ENCODE data around the gene NAA25. TPM values are rescaled to one million over a fixed set of nuclear protein-coding genes. Genes with fewer than 3 reads are reported as not detected.

The NAA25 gene
- total RNA-seq, 1 experiment from 2014 or later, result 55.0 TPM

GRCh38 chr12:112134731-112135130 lies 26.1 kb upstream of the NAA25 start:
- Mint-ChIP-seq H3K9me3 (ENCODE audit: low read depth, unreplicated experiment) (no peaks in the 10 kb centered on the region), H3K36me3 (ENCODE audit: insufficient read depth, unreplicated experiment) (peaks cover 26% of the 10 kb centered on the region), H3K27ac (ENCODE audit: unreplicated experiment) (no peak overlapping the region), H3K4me1 (ENCODE audit: low read depth, unreplicated experiment) (no peaks in the 10 kb centered on the region), H3K4me3 (ENCODE audit: low read depth, unreplicated experiment) (no peak overlapping the region), H3K27me3 (ENCODE audit: unreplicated experiment) (no peaks in the 10 kb centered on the region)
- intact Hi-C loops (cut with micrococcal nuclease; ENCODE audit: unreplicated experiment), result no loop called here
- no peak for DNase-seq
- no peak for TF ChIP-seq CTCF (IDR thresholded peaks at IDR 0.05; ENCODE audit: unreplicated experiment)
- BruUV-seq (replicated peaks), result no TSS peak
- CTCF ChIA-PET, result no interaction called here

GRCh38 chr12:112133418-112133817 lies 24.8 kb upstream of the NAA25 start:
- CTCF ChIA-PET, result interaction anchor here (0.6 to 0.7 kb wide), 2 partner anchors 21 to 58 kb away, joined by 3 to 13 read pairs; no protein-coding TSS in a partner anchor
- Mint-ChIP-seq H3K27me3 (ENCODE audit: unreplicated experiment) (no peaks in the 10 kb centered on the region), H3K36me3 (ENCODE audit: insufficient read depth, unreplicated experiment) (peaks cover 26% of the 10 kb centered on the region), H3K4me1 (ENCODE audit: low read depth, unreplicated experiment) (no peaks in the 10 kb centered on the region), H3K4me3 (ENCODE audit: low read depth, unreplicated experiment) (no peak overlapping the region), H3K27ac (ENCODE audit: unreplicated experiment) (no peak overlapping the region), H3K9me3 (ENCODE audit: low read depth, unreplicated experiment) (no peaks in the 10 kb centered on the region)
- no peak for TF ChIP-seq CTCF (IDR thresholded peaks at IDR 0.05; ENCODE audit: unreplicated experiment)
- intact Hi-C loops (cut with micrococcal nuclease; ENCODE audit: unreplicated experiment), result no loop called here
- BruUV-seq (replicated peaks), result no TSS peak
- DNase-seq, result no peak

GRCh38 chr12:112131686-112132085 lies 23.1 kb upstream of the NAA25 start:
- no peak overlapping the region for H3K27ac Mint-ChIP-seq (ENCODE audit: unreplicated experiment)
- no peaks in the 10 kb centered on the region for H3K27me3 Mint-ChIP-seq (ENCODE audit: unreplicated experiment)
- CTCF ChIA-PET, result interaction anchor here (0.6 kb wide), 1 partner anchor 914 kb away, joined by 3 read pairs; no protein-coding TSS in a partner anchor
- H3K4me3 Mint-ChIP-seq (ENCODE audit: low read depth, unreplicated experiment), result no peak overlapping the region
- TSS peak; percentile 2 for BruUV-seq (replicated peaks)
- no peak for DNase-seq
- TF ChIP-seq CTCF (IDR thresholded peaks at IDR 0.05; ENCODE audit: unreplicated experiment), result no peak
- peaks cover 9% of the 10 kb centered on the region for H3K4me1 Mint-ChIP-seq (ENCODE audit: low read depth, unreplicated experiment)
- peaks cover 24% of the 10 kb centered on the region for H3K36me3 Mint-ChIP-seq (ENCODE audit: insufficient read depth, unreplicated experiment)
- intact Hi-C loops (cut with micrococcal nuclease; ENCODE audit: unreplicated experiment), result no loop called here
- H3K9me3 Mint-ChIP-seq (ENCODE audit: low read depth, unreplicated experiment), result no peaks in the 10 kb centered on the region

- DNase-seq, result no peak
- intact Hi-C loops (cut with micrococcal nuclease; ENCODE audit: unreplicated experiment), result no loop called here
- Mint-ChIP-seq H3K4me3 (ENCODE audit: low read depth, unreplicated experiment) (peak overlapping the region; percentile 14), H3K27me3 (ENCODE audit: unreplicated experiment) (no peaks in the 10 kb centered on the region), H3K36me3 (ENCODE audit: insufficient read depth, unreplicated experiment) (peaks cover 27% of the 10 kb centered on the region), H3K9me3 (ENCODE audit: low read depth, unreplicated experiment) (no peaks in the 10 kb centered on the region), H3K4me1 (ENCODE audit: low read depth, unreplicated experiment) (peaks cover 11% of the 10 kb centered on the region), H3K27ac (ENCODE audit: unreplicated experiment) (no peak overlapping the region)
- CTCF ChIA-PET, result interaction anchor here (0.9 to 1.3 kb wide), 2 partner anchors 12 to 68 kb away, joined by 4 to 5 read pairs; no protein-coding TSS in a partner anchor
- TF ChIP-seq CTCF (IDR thresholded peaks at IDR 0.05; ENCODE audit: unreplicated experiment), result no peak
- BruUV-seq (replicated peaks), result no TSS peak
Measured at GRCh38 chr12:112130441-112130998, 21.9 kb upstream of the NAA25 start.
